ENCODE data around the gene EDA. TPM values are rescaled to one million over a fixed set of nuclear protein-coding genes. Genes with fewer than 3 reads are reported as not detected.

The EDA gene
- total RNA-seq, 1 experiment from 2014 or later: 5.2 TPM

DNA sequence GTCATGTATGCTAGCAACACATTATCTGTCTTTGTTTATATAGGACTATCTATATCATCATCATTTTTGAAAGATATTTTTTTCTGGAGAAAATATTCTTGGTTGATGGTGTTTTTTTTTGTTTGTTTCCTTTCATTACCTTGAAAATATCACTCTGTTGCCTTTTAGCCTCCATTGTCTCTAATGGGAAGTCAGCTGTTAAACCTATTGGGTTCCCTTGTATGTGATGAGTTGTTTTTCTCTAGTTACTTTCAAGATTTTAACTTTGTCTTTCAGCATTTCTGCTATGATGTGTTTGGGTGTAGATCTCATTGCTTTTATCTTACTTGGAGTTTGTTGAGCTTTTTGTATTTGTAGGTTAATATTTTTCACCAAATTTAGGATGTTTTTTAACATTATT, 124.4 kb downstream of the EDA start:
- POLR2A ChIA-PET: no interaction called here
- no peak for ATAC-seq
- no peak overlapping the region for H3K9ac ChIP-seq (ENCODE audit: low read length)
- no peak overlapping the region for H3K27ac ChIP-seq (ENCODE audit: low read depth, low read length)
- intact Hi-C loops (cut with micrococcal nuclease): no loop called here
- TF ChIP-seq ZFX (IDR thresholded peaks at IDR 0.05) (no peak), POLR2A (IDR thresholded peaks at IDR 0.05; ENCODE audit: borderline replicate concordance, extremely low read depth, insufficient read depth, insufficient read length) (no peak), FOSL1 (IDR thresholded peaks at IDR 0.05; ENCODE audit: low read depth) (no peak), TCF7L2 (IDR thresholded peaks at IDR 0.05; ENCODE audit: borderline replicate concordance, extremely low read depth, insufficient read depth, insufficient read length) (no peak), RAD21 (IDR thresholded peaks at IDR 0.05; ENCODE audit: low read depth) (no peak), SRF (IDR thresholded peaks at IDR 0.05; ENCODE audit: low read depth) (no peak), POLR2AphosphoS5 (IDR thresholded peaks at IDR 0.05; ENCODE audit: low read depth, low read length) (no peak), ZNF274 (IDR thresholded peaks at IDR 0.05; ENCODE audit: low read depth, low read length) (no peak), MAX (IDR thresholded peaks at IDR 0.05) (no peak), CBX3 (IDR thresholded peaks at IDR 0.05; ENCODE audit: low read depth) (no peak), EGR1 (IDR thresholded peaks at IDR 0.05; ENCODE audit: low read depth) (no peak), EZH2phosphoT487 (IDR thresholded peaks at IDR 0.05; ENCODE audit: borderline replicate concordance) (no peak), SP1 (IDR thresholded peaks at IDR 0.05; ENCODE audit: low read depth) (no peak), CEBPB (IDR thresholded peaks at IDR 0.05; ENCODE audit: low read depth) (no peak), ELF1 (IDR thresholded peaks at IDR 0.05; ENCODE audit: borderline replicate concordance, low read depth) (no peak), ZBTB33 (IDR thresholded peaks at IDR 0.05; ENCODE audit: extremely low read depth, insufficient replicate concordance, low read length) (no peak), EZH2 (IDR thresholded peaks at IDR 0.05) (no peak), SIN3A (IDR thresholded peaks at IDR 0.05; ENCODE audit: low read depth) (no peak)
- TF ChIP-seq, protein P1, sequence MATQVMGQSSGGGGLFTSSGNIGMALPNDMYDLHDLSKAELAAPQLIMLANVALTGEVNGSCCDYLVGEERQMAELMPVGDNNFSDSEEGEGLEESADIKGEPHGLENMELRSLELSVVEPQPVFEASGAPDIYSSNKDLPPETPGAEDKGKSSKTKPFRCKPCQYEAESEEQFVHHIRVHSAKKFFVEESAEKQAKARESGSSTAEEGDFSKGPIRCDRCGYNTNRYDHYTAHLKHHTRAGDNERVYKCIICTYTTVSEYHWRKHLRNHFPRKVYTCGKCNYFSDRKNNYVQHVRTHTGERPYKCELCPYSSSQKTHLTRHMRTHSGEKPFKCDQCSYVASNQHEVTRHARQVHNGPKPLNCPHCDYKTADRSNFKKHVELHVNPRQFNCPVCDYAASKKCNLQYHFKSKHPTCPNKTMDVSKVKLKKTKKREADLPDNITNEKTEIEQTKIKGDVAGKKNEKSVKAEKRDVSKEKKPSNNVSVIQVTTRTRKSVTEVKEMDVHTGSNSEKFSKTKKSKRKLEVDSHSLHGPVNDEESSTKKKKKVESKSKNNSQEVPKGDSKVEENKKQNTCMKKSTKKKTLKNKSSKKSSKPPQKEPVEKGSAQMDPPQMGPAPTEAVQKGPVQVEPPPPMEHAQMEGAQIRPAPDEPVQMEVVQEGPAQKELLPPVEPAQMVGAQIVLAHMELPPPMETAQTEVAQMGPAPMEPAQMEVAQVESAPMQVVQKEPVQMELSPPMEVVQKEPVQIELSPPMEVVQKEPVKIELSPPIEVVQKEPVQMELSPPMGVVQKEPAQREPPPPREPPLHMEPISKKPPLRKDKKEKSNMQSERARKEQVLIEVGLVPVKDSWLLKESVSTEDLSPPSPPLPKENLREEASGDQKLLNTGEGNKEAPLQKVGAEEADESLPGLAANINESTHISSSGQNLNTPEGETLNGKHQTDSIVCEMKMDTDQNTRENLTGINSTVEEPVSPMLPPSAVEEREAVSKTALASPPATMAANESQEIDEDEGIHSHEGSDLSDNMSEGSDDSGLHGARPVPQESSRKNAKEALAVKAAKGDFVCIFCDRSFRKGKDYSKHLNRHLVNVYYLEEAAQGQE (IDR thresholded peaks at IDR 0.05; ENCODE audit: low read depth): no peak
- TF ChIP-seq, protein P2, sequence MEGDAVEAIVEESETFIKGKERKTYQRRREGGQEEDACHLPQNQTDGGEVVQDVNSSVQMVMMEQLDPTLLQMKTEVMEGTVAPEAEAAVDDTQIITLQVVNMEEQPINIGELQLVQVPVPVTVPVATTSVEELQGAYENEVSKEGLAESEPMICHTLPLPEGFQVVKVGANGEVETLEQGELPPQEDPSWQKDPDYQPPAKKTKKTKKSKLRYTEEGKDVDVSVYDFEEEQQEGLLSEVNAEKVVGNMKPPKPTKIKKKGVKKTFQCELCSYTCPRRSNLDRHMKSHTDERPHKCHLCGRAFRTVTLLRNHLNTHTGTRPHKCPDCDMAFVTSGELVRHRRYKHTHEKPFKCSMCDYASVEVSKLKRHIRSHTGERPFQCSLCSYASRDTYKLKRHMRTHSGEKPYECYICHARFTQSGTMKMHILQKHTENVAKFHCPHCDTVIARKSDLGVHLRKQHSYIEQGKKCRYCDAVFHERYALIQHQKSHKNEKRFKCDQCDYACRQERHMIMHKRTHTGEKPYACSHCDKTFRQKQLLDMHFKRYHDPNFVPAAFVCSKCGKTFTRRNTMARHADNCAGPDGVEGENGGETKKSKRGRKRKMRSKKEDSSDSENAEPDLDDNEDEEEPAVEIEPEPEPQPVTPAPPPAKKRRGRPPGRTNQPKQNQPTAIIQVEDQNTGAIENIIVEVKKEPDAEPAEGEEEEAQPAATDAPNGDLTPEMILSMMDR (IDR thresholded peaks at IDR 0.05 in 2 of 3, conservative IDR thresholded peaks at IDR 0.05 in 1 of 3; ENCODE audit: borderline replicate concordance in 1 of 3, insufficient read depth in 1 of 3, low read depth in 2 of 3, low read length in 2 of 3): no peak
- H3K79me2 ChIP-seq (ENCODE audit: insufficient read depth, low read length): no peaks in the 10 kb centered on the region
- no peak overlapping the region for H2AFZ ChIP-seq (ENCODE audit: low read depth, low read length, poor library complexity, severe bottlenecking)
- RAD21 ChIA-PET (ENCODE audit: low non-redundant PET in 1 of 2, low total read pairs in 2 of 2, uncharacterized antibody in 2 of 2, unreplicated experiment in 2 of 2): no interaction called here
- no TSS peak for BruUV-seq (replicated peaks)
- H3K4me2 ChIP-seq (ENCODE audit: low read length): no peak overlapping the region
- no peaks in the 10 kb centered on the region for H3K9me3 ChIP-seq (ENCODE audit: control insufficient read depth in 1 of 2, insufficient read depth in 1 of 2, low read depth in 1 of 2, low read length in 2 of 2)
- DNase-seq (ENCODE audit: low read depth, low spot score): no peak
- no peak overlapping the region for H3K4me3 ChIP-seq (replicated peaks in 1 of 2; ENCODE audit: low read depth in 1 of 2, low read length in 2 of 2)
- no peaks in the 10 kb centered on the region for H3K9me2 ChIP-seq (ENCODE audit: insufficient read depth)
- H3K4me1 ChIP-seq (ENCODE audit: control insufficient read depth in 1 of 2, insufficient read depth in 2 of 2, low read length in 2 of 2): no peaks in the 10 kb centered on the region
- H4K20me1 ChIP-seq (ENCODE audit: insufficient read depth): no peaks in the 10 kb centered on the region
- H3K27me3 ChIP-seq (ENCODE audit: insufficient read depth, low read length): no peaks in the 10 kb centered on the region
- no peaks in the 10 kb centered on the region for H3K36me3 ChIP-seq (ENCODE audit: control insufficient read depth in 1 of 2, insufficient read depth in 2 of 2, low read length in 2 of 2)
- CTCF ChIA-PET: no interaction called here
